ENCODE results near the gene ZBTB17. TPM values are rescaled to one million over a fixed set of nuclear protein-coding genes. Genes with fewer than 3 reads are reported as not detected.

The ZBTB17 gene
- total and polyA plus RNA-seq, 5 donors, result 22.1 to 27.0 (median 23.5) TPM

- H3K4me1 ChIP-seq (ENCODE audit: control insufficient read depth, insufficient read depth, low read length), result peaks cover 5% of the 10 kb centered on the region
- intact Hi-C loops (cut with DNase I), result no loop called here
- H3K27ac ChIP-seq (ENCODE audit: low read length), result peak overlapping the region; percentile 20
- H3K9me3 ChIP-seq (ENCODE audit: control insufficient read depth, low read length), result no peaks in the 10 kb centered on the region
- DNase-seq, result peak in 2 of 3 donors; percentile 58 to 74
- ATAC-seq, result peak; percentile 47 to 80
- WGBS, result 53% methylated on average over 18 of the region's 18 CpGs
- no peak overlapping the region for H3K4me3 ChIP-seq (ENCODE audit: low read length)
- no peaks in the 10 kb centered on the region for H3K27me3 ChIP-seq (ENCODE audit: control insufficient read depth, insufficient read depth)
These were observed 9.6 kb downstream of the ZBTB17 start for GRCh38 chr1:15966081-15966955.

GRCh38 chr1:15965228-15965767 is 10.6 kb downstream of the ZBTB17 start:
- peak; percentile 63 to 73 for ATAC-seq
- H3K27me3 ChIP-seq (ENCODE audit: control insufficient read depth, insufficient read depth), result no peaks in the 10 kb centered on the region
- peaks cover 5% of the 10 kb centered on the region for H3K4me1 ChIP-seq (ENCODE audit: control insufficient read depth, insufficient read depth, low read length)
- H3K27ac ChIP-seq (ENCODE audit: low read length), result no peak overlapping the region
- peak in 2 of 3 donors; percentile 73 to 78 for DNase-seq
- 46% methylated on average over 7 of the region's 7 CpGs for WGBS
- no peak overlapping the region for H3K4me3 ChIP-seq (ENCODE audit: low read length)
- no peaks in the 10 kb centered on the region for H3K9me3 ChIP-seq (ENCODE audit: control insufficient read depth, low read length)
- intact Hi-C loops (cut with DNase I), result no loop called here

- no peak overlapping the region for H3K4me3 ChIP-seq (ENCODE audit: low read length)
- ATAC-seq (no peak), DNase-seq (peak in 1 of 3 donors; percentile 61)
- intact Hi-C loops (cut with DNase I), result no loop called here
- H3K9me3 ChIP-seq (ENCODE audit: control insufficient read depth, low read length), result no peaks in the 10 kb centered on the region
- H3K4me1 ChIP-seq (ENCODE audit: control insufficient read depth, insufficient read depth, low read length), result peaks cover 5% of the 10 kb centered on the region
- 76% methylated on average over 10 of the region's 10 CpGs for WGBS
- no peaks in the 10 kb centered on the region for H3K27me3 ChIP-seq (ENCODE audit: control insufficient read depth, insufficient read depth)
- H3K27ac ChIP-seq (ENCODE audit: low read length), result no peak overlapping the region
These were observed 11.8 kb downstream of the ZBTB17 start for GRCh38 chr1:15963968-15964648.

GRCh38 chr1:15963363-15963967 is 12.4 kb downstream of the ZBTB17 start:
- DNase-seq, result no peak
- ATAC-seq, result no peak
- Histone ChIP-seq H3K4me3 (ENCODE audit: low read length) (no peak overlapping the region), H3K9me3 (ENCODE audit: control insufficient read depth, low read length) (no peaks in the 10 kb centered on the region), H3K27me3 (ENCODE audit: control insufficient read depth, insufficient read depth) (no peaks in the 10 kb centered on the region), H3K27ac (ENCODE audit: low read length) (no peak overlapping the region), H3K4me1 (ENCODE audit: control insufficient read depth, insufficient read depth, low read length) (peaks cover 6% of the 10 kb centered on the region)
- intact Hi-C loops (cut with DNase I), result no loop called here

GRCh38 chr1:15962671-15963362 is 13.1 kb downstream of the ZBTB17 start:
- WGBS, result 87% methylated on average over 8 of the region's 8 CpGs
- DNase-seq (no peak), ATAC-seq (no peak)
- Histone ChIP-seq H3K4me3 (ENCODE audit: low read length) (no peak overlapping the region), H3K27me3 (ENCODE audit: control insufficient read depth, insufficient read depth) (no peaks in the 10 kb centered on the region), H3K4me1 (ENCODE audit: control insufficient read depth, insufficient read depth, low read length) (peaks cover 8% of the 10 kb centered on the region), H3K9me3 (ENCODE audit: control insufficient read depth, low read length) (no peaks in the 10 kb centered on the region), H3K27ac (ENCODE audit: low read length) (no peak overlapping the region)
- intact Hi-C loops (cut with DNase I), result no loop called here

GRCh38 chr1:15962176-15962575 is 13.7 kb downstream of the ZBTB17 start:
- no peak for DNase-seq
- WGBS, result 82% methylated on average over 6 of the region's 6 CpGs
- intact Hi-C loops (cut with DNase I), result no loop called here

GRCh38 chr1:15961492-15961891 is 14.4 kb downstream of the ZBTB17 start:
- 86% methylated on average over 11 of the region's 11 CpGs for WGBS
- H3K27me3 ChIP-seq (ENCODE audit: control insufficient read depth, insufficient read depth), result no peaks in the 10 kb centered on the region
- H3K9me3 ChIP-seq (ENCODE audit: control insufficient read depth, low read length), result no peaks in the 10 kb centered on the region
- intact Hi-C loops (cut with DNase I), result no loop called here
- no peak for ATAC-seq
- H3K4me3 ChIP-seq (ENCODE audit: low read length), result no peak overlapping the region
- H3K27ac ChIP-seq (ENCODE audit: low read length), result no peak overlapping the region
- no peak for DNase-seq
- H3K4me1 ChIP-seq (ENCODE audit: control insufficient read depth, insufficient read depth, low read length), result peaks cover 8% of the 10 kb centered on the region

More at GRCh38 chr1:15962176-15962575, 13.7 kb downstream of the ZBTB17 start:
- Histone ChIP-seq H3K4me1 (ENCODE audit: control insufficient read depth, insufficient read depth, low read length) (peaks cover 8% of the 10 kb centered on the region), H3K9me3 (ENCODE audit: control insufficient read depth, low read length) (no peaks in the 10 kb centered on the region), H3K4me3 (ENCODE audit: low read length) (no peak overlapping the region), H3K27me3 (ENCODE audit: control insufficient read depth, insufficient read depth) (no peaks in the 10 kb centered on the region), H3K27ac (ENCODE audit: low read length) (no peak overlapping the region)
- no peak for ATAC-seq

- intact Hi-C loops (cut with DNase I), result no loop called here
- H3K4me1 ChIP-seq (ENCODE audit: control insufficient read depth, insufficient read depth, low read length), result peaks cover 2% of the 10 kb centered on the region
These were observed 15.1 kb downstream of the ZBTB17 start for GRCh38 chr1:15960808-15961207.

GRCh38 chr1:15959827-15960446 is 16.0 kb downstream of the ZBTB17 start:
- ATAC-seq, result no peak
- WGBS, result 82% methylated on average over 8 of the region's 8 CpGs
- H3K27ac ChIP-seq (ENCODE audit: low read length), result no peak overlapping the region
- intact Hi-C loops (cut with DNase I), result no loop called here
- H3K9me3 ChIP-seq (ENCODE audit: control insufficient read depth, low read length), result no peaks in the 10 kb centered on the region
- no peaks in the 10 kb centered on the region for H3K27me3 ChIP-seq (ENCODE audit: control insufficient read depth, insufficient read depth)
- peaks cover 2% of the 10 kb centered on the region for H3K4me1 ChIP-seq (ENCODE audit: control insufficient read depth, insufficient read depth, low read length)
- DNase-seq, result no peak
- no peak overlapping the region for H3K4me3 ChIP-seq (ENCODE audit: low read length)

More at GRCh38 chr1:15960808-15961207, 15.1 kb downstream of the ZBTB17 start:
- DNase-seq, result no peak
- WGBS, result 97% methylated on average over 5 of the region's 5 CpGs
- Histone ChIP-seq H3K9me3 (ENCODE audit: control insufficient read depth, low read length) (no peaks in the 10 kb centered on the region), H3K27ac (ENCODE audit: low read length) (no peak overlapping the region), H3K4me3 (ENCODE audit: low read length) (no peak overlapping the region), H3K27me3 (ENCODE audit: control insufficient read depth, insufficient read depth) (no peaks in the 10 kb centered on the region)
- ATAC-seq, result no peak

GRCh38 chr1:15959424-15959823 is 16.5 kb downstream of the ZBTB17 start:
- ATAC-seq, result no peak
- Histone ChIP-seq H3K4me1 (ENCODE audit: control insufficient read depth, insufficient read depth, low read length) (peaks cover 2% of the 10 kb centered on the region), H3K27ac (ENCODE audit: low read length) (no peak overlapping the region), H3K27me3 (ENCODE audit: control insufficient read depth, insufficient read depth) (no peaks in the 10 kb centered on the region), H3K9me3 (ENCODE audit: control insufficient read depth, low read length) (no peaks in the 10 kb centered on the region), H3K4me3 (ENCODE audit: low read length) (no peak overlapping the region)
- no peak for DNase-seq
- intact Hi-C loops (cut with DNase I), result no loop called here
